ENCODE results near the gene TMEM150B.

Gene TMEM150B

DNA sequence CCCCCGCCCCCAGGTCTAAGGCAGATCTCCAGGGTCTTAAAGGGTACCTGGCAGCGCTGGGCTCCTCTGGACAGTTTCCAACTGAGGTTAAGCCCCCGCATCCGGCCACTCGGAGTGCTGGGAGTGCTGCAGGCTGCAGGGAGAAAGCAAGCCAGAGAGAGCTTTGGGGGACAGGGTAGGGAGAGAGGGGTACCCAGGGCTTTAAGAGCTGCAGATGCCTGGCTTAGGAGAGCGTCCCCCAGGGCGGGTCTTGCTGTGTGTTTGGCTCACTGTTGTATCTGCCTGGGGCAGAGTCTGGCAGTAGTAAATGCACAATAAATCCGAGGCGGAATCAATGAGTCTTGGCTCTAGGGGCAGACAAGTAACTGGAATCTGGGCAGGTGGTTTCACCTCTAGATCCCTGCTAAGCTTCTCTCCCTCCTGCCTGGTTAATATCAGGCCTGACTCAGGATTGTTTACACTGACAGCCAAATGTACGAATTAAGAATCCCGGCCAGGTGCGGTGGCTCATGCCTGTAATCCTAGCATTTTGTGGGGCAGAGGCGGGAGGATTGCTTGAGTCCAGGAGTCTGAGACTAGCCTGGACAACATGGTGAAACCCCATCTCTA is 30.2 kb upstream of the TMEM150B start:
- no peaks in the 10 kb centered on the region; the same call in 1 of the 2 replicates for H3K4me1 ChIP-seq
- DNase-seq: no peak
- TF ChIP-seq, protein P1, sequence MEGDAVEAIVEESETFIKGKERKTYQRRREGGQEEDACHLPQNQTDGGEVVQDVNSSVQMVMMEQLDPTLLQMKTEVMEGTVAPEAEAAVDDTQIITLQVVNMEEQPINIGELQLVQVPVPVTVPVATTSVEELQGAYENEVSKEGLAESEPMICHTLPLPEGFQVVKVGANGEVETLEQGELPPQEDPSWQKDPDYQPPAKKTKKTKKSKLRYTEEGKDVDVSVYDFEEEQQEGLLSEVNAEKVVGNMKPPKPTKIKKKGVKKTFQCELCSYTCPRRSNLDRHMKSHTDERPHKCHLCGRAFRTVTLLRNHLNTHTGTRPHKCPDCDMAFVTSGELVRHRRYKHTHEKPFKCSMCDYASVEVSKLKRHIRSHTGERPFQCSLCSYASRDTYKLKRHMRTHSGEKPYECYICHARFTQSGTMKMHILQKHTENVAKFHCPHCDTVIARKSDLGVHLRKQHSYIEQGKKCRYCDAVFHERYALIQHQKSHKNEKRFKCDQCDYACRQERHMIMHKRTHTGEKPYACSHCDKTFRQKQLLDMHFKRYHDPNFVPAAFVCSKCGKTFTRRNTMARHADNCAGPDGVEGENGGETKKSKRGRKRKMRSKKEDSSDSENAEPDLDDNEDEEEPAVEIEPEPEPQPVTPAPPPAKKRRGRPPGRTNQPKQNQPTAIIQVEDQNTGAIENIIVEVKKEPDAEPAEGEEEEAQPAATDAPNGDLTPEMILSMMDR (IDR thresholded peaks at IDR 0.05; ENCODE audit: low read depth, low read length): no peak
- H3K36me3 ChIP-seq: no peaks in the 10 kb centered on the region
- no peak overlapping the region for H3K4me3 ChIP-seq (ENCODE audit: low read depth, low read length)
- peaks cover 42% of the 10 kb centered on the region for H3K27me3 ChIP-seq
- H3K9me3 ChIP-seq: no peaks in the 10 kb centered on the region

DNA sequence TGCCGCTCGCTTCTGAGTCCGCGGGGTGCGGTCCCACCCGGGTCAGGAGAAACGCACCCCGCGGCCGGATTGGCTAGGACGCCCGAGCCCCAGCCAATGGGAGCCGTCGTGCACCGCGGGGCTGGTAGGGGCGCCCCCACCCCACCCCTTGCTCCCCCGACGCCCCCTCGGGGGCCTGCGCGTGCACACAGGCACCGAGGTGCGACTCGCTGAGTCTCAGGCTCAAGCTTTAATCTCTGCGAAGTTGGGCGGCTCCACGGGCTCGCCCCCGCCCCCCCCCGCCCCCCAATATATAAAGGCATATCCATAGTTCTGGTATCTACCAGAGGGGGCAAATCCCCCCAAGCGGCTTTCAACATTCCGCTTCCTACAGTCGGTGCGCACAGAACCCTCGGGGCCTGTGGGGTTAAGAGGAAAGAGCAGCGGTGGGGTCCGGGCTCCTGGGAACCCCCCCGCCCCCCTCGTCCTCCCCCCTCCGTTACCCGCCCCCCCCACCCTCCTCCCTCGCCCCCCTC is 29.6 kb upstream of the TMEM150B start, which contains the start of gene COX6B2:
COX6B2 (minus strand) TSS at position 22 of the 515 bp plus-strand sequence. CDS start 198 bp downstream, outside the sequence.
- H3K27me3 ChIP-seq: peaks cover 42% of the 10 kb centered on the region
- TF ChIP-seq, protein P1 (IDR thresholded peaks at IDR 0.05; ENCODE audit: low read depth, low read length): no peak
- no peaks in the 10 kb centered on the region for H3K9me3 ChIP-seq
- no peaks in the 10 kb centered on the region; the same call in 1 of the 2 replicates for H3K4me1 ChIP-seq
- no peaks in the 10 kb centered on the region for H3K36me3 ChIP-seq
- no peak for DNase-seq
- peak within 1 kb of the TSS; percentile 39 for H3K4me3 ChIP-seq (ENCODE audit: low read depth, low read length)

DNA sequence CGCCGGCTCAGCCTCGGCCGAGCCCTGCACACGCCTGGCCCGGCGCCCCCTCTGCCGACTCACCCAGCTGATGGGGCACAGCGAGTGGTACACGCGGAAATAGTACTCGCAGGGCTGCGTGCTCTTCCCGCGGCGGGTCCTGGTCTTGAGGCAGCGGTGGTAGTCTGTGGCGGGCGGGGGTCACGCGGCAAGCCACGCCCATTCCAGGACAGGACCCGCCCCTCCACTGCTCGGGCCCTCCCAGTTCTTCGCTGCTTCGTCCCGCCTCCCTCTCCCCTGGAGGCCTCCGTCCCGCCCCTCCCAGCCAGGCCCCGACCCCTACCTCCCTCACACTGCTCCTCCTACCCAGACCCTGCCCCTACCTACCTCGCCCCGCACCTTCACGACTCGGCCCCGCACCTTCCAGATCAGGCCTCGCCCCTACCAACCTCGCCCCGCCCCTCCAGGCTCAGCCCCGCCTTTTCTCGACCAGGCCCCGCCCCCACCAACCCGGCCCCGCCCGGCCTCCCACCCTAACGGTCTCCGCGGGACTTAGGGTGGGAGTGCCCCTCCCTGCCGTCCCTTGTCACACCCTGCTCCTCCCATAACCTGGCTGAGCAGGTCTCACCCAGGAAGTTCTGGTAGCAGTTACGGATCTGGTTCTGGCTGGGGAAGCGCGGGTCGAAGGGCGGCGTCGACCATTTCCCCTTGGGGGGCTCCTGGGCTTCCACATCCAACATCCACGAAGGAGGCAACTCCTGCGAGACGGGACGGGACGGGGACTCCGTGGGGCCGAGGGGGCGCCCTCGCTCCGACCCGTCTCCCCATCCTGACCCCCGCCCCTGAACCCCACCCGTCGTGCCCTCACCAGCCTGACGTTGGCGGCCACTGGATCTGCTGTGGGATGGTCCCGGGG is 28.9 kb upstream of the TMEM150B start:
- no peaks in the 10 kb centered on the region for H3K36me3 ChIP-seq
- peak; percentile 82 for DNase-seq
- H3K4me3 ChIP-seq (ENCODE audit: low read depth, low read length): peak overlapping the region; percentile 39
- TF ChIP-seq, protein P1 (IDR thresholded peaks at IDR 0.05; ENCODE audit: low read depth, low read length): no peak
- no peaks in the 10 kb centered on the region; the same call in 1 of the 2 replicates for H3K4me1 ChIP-seq
- no peaks in the 10 kb centered on the region for H3K9me3 ChIP-seq
- peaks cover 42% of the 10 kb centered on the region for H3K27me3 ChIP-seq

DNA sequence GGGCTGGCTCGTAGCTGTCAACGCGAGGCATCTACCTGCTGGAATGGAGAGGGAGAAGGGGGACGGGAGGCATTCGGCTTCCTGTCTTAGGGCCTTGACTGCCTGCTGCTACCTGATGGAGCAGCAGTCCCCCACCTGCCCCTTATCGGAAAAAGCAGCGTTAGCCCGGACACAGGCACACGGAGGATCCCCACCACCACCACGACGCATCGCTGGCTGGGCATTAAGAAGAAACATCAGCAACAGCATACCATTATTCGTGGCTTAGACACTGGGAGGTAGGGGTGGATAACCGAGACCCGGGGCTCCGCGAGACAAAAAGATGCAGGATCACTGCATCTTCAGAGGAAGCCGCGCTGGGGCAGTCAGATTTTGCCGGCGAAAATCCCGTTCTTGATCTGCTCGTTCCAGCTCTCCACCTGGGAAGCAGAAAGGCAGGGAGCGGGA is 28.2 kb upstream of the TMEM150B start:
- Histone ChIP-seq H3K4me1 (no peaks in the 10 kb centered on the region), H3K27me3 (peaks cover 42% of the 10 kb centered on the region), H3K36me3 (no peaks in the 10 kb centered on the region), H3K4me3 (ENCODE audit: low read depth, low read length) (peak overlapping the region; percentile 39), H3K9me3 (no peaks in the 10 kb centered on the region)
- no peak for DNase-seq
- TF ChIP-seq, protein P1 (IDR thresholded peaks at IDR 0.05; ENCODE audit: low read depth, low read length): no peak

DNA sequence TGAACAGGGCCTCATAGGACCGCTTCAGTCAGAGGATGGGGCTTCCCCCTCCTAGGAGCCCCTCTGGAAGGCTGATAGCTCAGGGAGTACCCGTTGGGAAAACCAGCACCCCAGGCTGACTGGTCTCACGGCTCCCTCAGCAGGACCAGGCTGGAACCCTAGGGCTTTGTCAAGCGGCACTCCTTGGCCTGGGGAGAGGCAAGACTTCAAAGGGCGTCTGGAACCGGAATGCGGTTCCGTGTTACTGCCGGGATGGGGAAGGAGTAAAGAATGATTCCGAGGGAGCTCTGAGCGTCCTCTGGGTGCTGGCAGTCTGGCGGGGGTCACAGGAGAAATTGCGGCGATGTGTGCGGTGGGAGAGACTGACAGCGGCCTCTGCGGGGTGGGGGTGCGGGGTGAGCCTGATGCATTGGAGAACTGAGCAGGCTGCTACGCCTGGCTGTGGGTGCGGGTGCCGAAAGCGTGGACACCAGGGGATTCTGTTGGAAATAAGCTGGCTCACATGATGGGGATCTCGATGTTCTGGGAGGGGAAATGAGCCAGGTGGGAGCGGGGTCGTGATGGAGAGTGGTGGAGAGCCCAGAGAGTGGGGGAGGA is 27.5 kb upstream of the TMEM150B start:
- peaks cover 42% of the 10 kb centered on the region for H3K27me3 ChIP-seq
- no peaks in the 10 kb centered on the region for H3K4me1 ChIP-seq
- TF ChIP-seq, protein P1 (IDR thresholded peaks at IDR 0.05; ENCODE audit: low read depth, low read length): no peak
- no peak overlapping the region for H3K4me3 ChIP-seq (ENCODE audit: low read depth, low read length)
- no peak for DNase-seq
- no peaks in the 10 kb centered on the region for H3K36me3 ChIP-seq
- no peaks in the 10 kb centered on the region for H3K9me3 ChIP-seq
